H1 (cell line): ENCODE measurements around the gene GCK. TPM values are rescaled to one million over a fixed set of nuclear protein-coding genes. Genes with fewer than 3 reads are reported as not detected.

Experiments
- BRCA1 ChIP-seq: IDR thresholded peaks from 2 replicates; pipeline ENCODE4 v1.6.1; 2012; ENCODE audit warnings: low read depth, low read length, improper control_type of control experiment
- E2F6 ChIP-seq: IDR thresholded peaks from 2 replicates; pipeline ENCODE4 v1.6.1; 2012; ENCODE audit warnings: inconsistent platforms
- EP300 ChIP-seq, 2 experiments: IDR thresholded peaks; 1 replicate in 1 of 2; 2 replicates in 1 of 2; pipeline ENCODE4 v1.6.1; 2011 to 2012; ENCODE audit warnings: low read depth in 2 of 2, low read length in 2 of 2, mild to moderate bottlenecking in 2 of 2, borderline replicate concordance in 1 of 2, inconsistent platforms in 1 of 2, moderate library complexity in 1 of 2
- RXRA ChIP-seq: IDR thresholded peaks from 2 replicates; pipeline ENCODE4 v1.6.1; 2011; ENCODE audit warnings: low read depth, mild to moderate bottlenecking, low read length, moderate library complexity; ENCODE audit not compliant: insufficient read depth
- SIRT6 ChIP-seq: IDR thresholded peaks from one replicate; pipeline ENCODE4 v1.7.1; 2012; ENCODE audit warnings: low read length, inconsistent platforms
- polyA plus RNA-seq, 7 experiments: library from polyadenylated mRNA; depleted of rRNA in 3 of 7; stranded (reverse) in 5 of 7; unstranded in 2 of 7; fragments of >200 nt in 5 of 7; fragments of 200-250 nt in 2 of 7; gene quantifications; 1 replicate in 5 of 7; 2 replicates in 1 of 7; 4 replicates in 1 of 7; pipeline versions ENCODE4 v1.2.1 to v1.2.3, GENCODE V29; 2011 to 2013; ENCODE audit warnings: missing spikeins in 2 of 7, mixed read lengths in 2 of 7
- total RNA-seq: library from RNA; stranded (reverse); fragmentation: NEBNext Ultra II Directional; extraction: Animal tissue kit (Norgen Biotek cat#: 25700); gene quantifications from 2 replicates; pipeline ENCODE4 v1.2.1, GENCODE V29; 2021

The GCK gene
- total and polyA plus RNA-seq, 2 of the 8 experiments (the other 6 are each of a cell fraction or from before 2014, with no cell fraction given) = 2.4 to 4.9 TPM

GRCh38 chr7:44227911-44228310, 38.7 kb upstream of the GCK start (continued):
- TF ChIP-seq RXRA = no peak
- no peak for TF ChIP-seq E2F6
- no peak for TF ChIP-seq SIRT6
- no peak for TF ChIP-seq BRCA1
- no peak for TF ChIP-seq EP300 (IDR thresholded peaks at IDR 0.05; ENCODE audit: borderline replicate concordance in 1 of 2, low read depth in 2 of 2, low read length in 2 of 2)
